WTC11 (cell line): ENCODE measurements around the gene KLF11.

Source experiments
- ATF2 ChIP-seq: sonication (generic); formaldehyde crosslinking; IDR thresholded peaks from 2 replicates; pipeline ENCODE4 v1.8.1; 2022; ENCODE audit warnings: low read depth, missing genetic modification reagents, borderline replicate concordance
- ATF3 ChIP-seq: sonication (generic); formaldehyde crosslinking; conservative IDR thresholded peaks from 2 replicates; pipeline ENCODE4 v1.8.1; 2022; ENCODE audit warnings: mild to moderate bottlenecking, missing genetic modification reagents
- ATF6 ChIP-seq: sonication (generic); formaldehyde crosslinking; IDR thresholded peaks from 2 replicates; pipeline ENCODE4 v1.8.1; 2023; ENCODE audit warnings: mild to moderate bottlenecking, missing genetic modification reagents
- CTCF ChIP-seq: fragments of 200-600 bp; IDR thresholded peaks from 2 replicates; pipeline ENCODE4 v1.8.0; 2022; ENCODE audit warnings: antibody characterized with exemption
- E2F4 ChIP-seq: sonication (generic); formaldehyde crosslinking; IDR thresholded peaks from 2 replicates; pipeline ENCODE4 v1.8.1; 2022; ENCODE audit warnings: low read depth, mild to moderate bottlenecking, moderate library complexity, missing genetic modification reagents, borderline replicate concordance
- HMGXB4 ChIP-seq: sonication (generic); formaldehyde crosslinking; IDR thresholded peaks from 2 replicates; pipeline ENCODE4 v1.8.1; 2023; ENCODE audit warnings: mild to moderate bottlenecking, moderate library complexity, missing genetic modification reagents
- MXD4 ChIP-seq: fragments of 250-450 bp; sonication (Bioruptor Pico); IDR thresholded peaks from 2 replicates; pipeline ENCODE4 v1.8.0; 2021; ENCODE audit warnings: mild to moderate bottlenecking, moderate library complexity, borderline replicate concordance
- USF2 ChIP-seq: sonication (generic); formaldehyde crosslinking; IDR thresholded peaks from 2 replicates; pipeline ENCODE4 v1.8.1; 2023; ENCODE audit warnings: mild to moderate bottlenecking, missing genetic modification reagents, moderate library complexity
- ZNF121 ChIP-seq: sonication (generic); formaldehyde crosslinking; IDR thresholded peaks from 2 replicates; pipeline ENCODE4 v1.8.0; 2023; ENCODE audit warnings: missing genetic modification reagents

- no peak for TF ChIP-seq CTCF
- TF ChIP-seq ZNF121: no peak
- TF ChIP-seq MXD4 (CRISPR knock-in tag): no peak
- TF ChIP-seq USF2: no peak
- no peak for TF ChIP-seq E2F4 (CRISPR knock-in tag)
- no peak for TF ChIP-seq ATF3 (CRISPR knock-in tag)
- TF ChIP-seq ATF2 (CRISPR knock-in tag): no peak
- no peak for TF ChIP-seq ATF6 (CRISPR knock-in tag)
- TF ChIP-seq HMGXB4: no peak
These were observed 27.1 kb upstream of the KLF11 start for GRCh38 chr2:10016001-10016801.
